ENCODE data around the gene CEP70.

GRCh38 chr3:138464491-138464860 is 129.6 kb downstream of the CEP70 start:
- TF ChIP-seq PPARA (CRISPR knock-in tag; IDR thresholded peaks at IDR 0.05; ENCODE audit: borderline replicate concordance) (no peak), ZNF8 (CRISPR knock-in tag; IDR thresholded peaks at IDR 0.05) (no peak), PATZ1 (CRISPR knock-in tag; IDR thresholded peaks at IDR 0.05; ENCODE audit: borderline replicate concordance) (no peak), CSDC2 (CRISPR knock-in tag; IDR thresholded peaks at IDR 0.05) (no peak)
